MV-4-11 (cell line): Measurements from ENCODE around the gene ADAM12.
A peak's percentile ranks its signal among the peaks of the same experiment; 100 is the strongest.
"Not testable (repeated sequence)": the region's sequence is repeated elsewhere in the genome, so short reads cannot be mapped to it uniquely, and the experiment has no call there.

Experiments used
- DNase-seq: peaks from one replicate; lab custom pipeline; 2025; lab: John Stamatoyannopoulos, UW

ADAM12 gene

GRCh38 chr10:126058104-126058503 lies 330.2 kb downstream of the ADAM12 start:
- DNase-seq: no peak

GRCh38 chr10:126057494-126057893 lies 330.8 kb downstream of the ADAM12 start:
- DNase-seq: no peak

- DNase-seq: no peak
Observed at GRCh38 chr10:126054191-126054590, 334.1 kb downstream of the ADAM12 start.

- no peak for DNase-seq
Observed at GRCh38 chr10:126052171-126052570, 336.1 kb downstream of the ADAM12 start.

- no peak for DNase-seq
Observed at GRCh38 chr10:126049759-126050700, 338.2 kb downstream of the ADAM12 start.

- not testable (repeated sequence) for DNase-seq
Observed at GRCh38 chr10:126047749-126048148, 340.5 kb downstream of the ADAM12 start.

GRCh38 chr10:126046831-126047230 lies 341.4 kb downstream of the ADAM12 start:
- no peak for DNase-seq

GRCh38 chr10:126045861-126046260 lies 342.4 kb downstream of the ADAM12 start:
- no peak for DNase-seq

- no peak for DNase-seq
Observed at GRCh38 chr10:126043389-126043788, 344.9 kb downstream of the ADAM12 start.

GRCh38 chr10:126042906-126043305 lies 345.4 kb downstream of the ADAM12 start:
- no peak for DNase-seq

GRCh38 chr10:126042354-126042753 lies 345.9 kb downstream of the ADAM12 start:
- DNase-seq: no peak

GRCh38 chr10:126041804-126042231 lies 346.5 kb downstream of the ADAM12 start:
- peak; percentile 99 for DNase-seq

- no peak for DNase-seq
Observed at GRCh38 chr10:126041117-126041516, 347.2 kb downstream of the ADAM12 start.

GRCh38 chr10:126037946-126038345 lies 350.3 kb downstream of the ADAM12 start:
- no peak for DNase-seq

GRCh38 chr10:126036515-126036914 lies 351.8 kb downstream of the ADAM12 start:
- peak; percentile 60 for DNase-seq

GRCh38 chr10:126034586-126034985 lies 353.7 kb downstream of the ADAM12 start:
- no peak for DNase-seq

- no peak for DNase-seq
Observed at GRCh38 chr10:126029999-126030398, 358.3 kb downstream of the ADAM12 start.

GRCh38 chr10:126027692-126028091 lies 360.6 kb downstream of the ADAM12 start:
- DNase-seq: no peak

- DNase-seq: no peak
Observed at GRCh38 chr10:126022841-126023240, 365.4 kb downstream of the ADAM12 start.

GRCh38 chr10:126021833-126022500 lies 366.3 kb downstream of the ADAM12 start:
- DNase-seq: no peak

- DNase-seq: no peak
Observed at GRCh38 chr10:126017961-126018560, 370.2 kb downstream of the ADAM12 start.

GRCh38 chr10:126016882-126017281 lies 371.4 kb downstream of the ADAM12 start:
- no peak for DNase-seq
